Activated B cell treated with CpG ODN at 0.5 μM for 24 hours (primary cell): ENCODE measurements around the gene IGLL5. TPM values are rescaled to one million over a fixed set of nuclear protein-coding genes. Genes with fewer than 3 reads are reported as not detected.

Experiments
- ATAC-seq: fragments of 200-7000 bp; cut with Tn5 transposase; one replicate; pipeline ENCODE4 v1.10.0; 2021; ENCODE audit warnings: low read depth, mild to moderate bottlenecking, moderate library complexity
- CTCF ChIA-PET: fragments of 350-600 bp; sonication (Branson Sonifier 250); formaldehyde crosslinking; loops from one replicate; lab custom pipeline; 2021; ENCODE audit warnings: antibody characterized with exemption; lab: Charles Lee
- POLR2A ChIA-PET: fragments of 350-600 bp; sonication (Branson Sonifier 250); formaldehyde crosslinking; loops from one replicate; lab custom pipeline; 2021; ENCODE audit warnings: antibody characterized with exemption; lab: Charles Lee
- DNase-seq: peaks from one replicate; pipeline ENCODE4 v3.0.0; 2022
- H3K27ac Mint-ChIP-seq: one replicate; pipeline ENCODE4 v1.8.0; 2020; ENCODE audit warnings: mixed read lengths
- H3K27me3 Mint-ChIP-seq: one replicate; pipeline ENCODE4 v1.8.0; 2021; ENCODE audit warnings: mixed read lengths
- H3K36me3 Mint-ChIP-seq: one replicate; pipeline ENCODE4 v1.8.0; 2021; ENCODE audit warnings: low read depth, mixed read lengths
- H3K4me1 Mint-ChIP-seq: one replicate; pipeline ENCODE4 v1.8.0; 2021; ENCODE audit warnings: mixed read lengths
- H3K4me3 Mint-ChIP-seq: one replicate; pipeline ENCODE4 v1.8.0; 2020; ENCODE audit warnings: mild to moderate bottlenecking, mixed read lengths
- H3K9me3 Mint-ChIP-seq: one replicate; pipeline ENCODE4 v1.8.0; 2020; ENCODE audit warnings: mixed read lengths
- intact Hi-C: fragments of 100-400 bp; cut with micrococcal nuclease; formaldehyde crosslinking; loops from one replicate; pipeline ENCODE4 v1.15.1; 2024
- total RNA-seq: library from RNA; stranded (reverse); gene quantifications from 2 replicates; pipeline ENCODE4 v1.2.3, GENCODE V29; 2022
- TF ChIP-seq, protein P1 (sequence below): fragments of 200-600 bp; IDR thresholded peaks from one replicate; pipeline ENCODE4 v1.8.0; 2022; ENCODE audit warnings: antibody characterized with exemption, mild to moderate bottlenecking

The IGLL5 gene
- 189 and 195 TPM in 2 replicates for total RNA-seq

DNA sequence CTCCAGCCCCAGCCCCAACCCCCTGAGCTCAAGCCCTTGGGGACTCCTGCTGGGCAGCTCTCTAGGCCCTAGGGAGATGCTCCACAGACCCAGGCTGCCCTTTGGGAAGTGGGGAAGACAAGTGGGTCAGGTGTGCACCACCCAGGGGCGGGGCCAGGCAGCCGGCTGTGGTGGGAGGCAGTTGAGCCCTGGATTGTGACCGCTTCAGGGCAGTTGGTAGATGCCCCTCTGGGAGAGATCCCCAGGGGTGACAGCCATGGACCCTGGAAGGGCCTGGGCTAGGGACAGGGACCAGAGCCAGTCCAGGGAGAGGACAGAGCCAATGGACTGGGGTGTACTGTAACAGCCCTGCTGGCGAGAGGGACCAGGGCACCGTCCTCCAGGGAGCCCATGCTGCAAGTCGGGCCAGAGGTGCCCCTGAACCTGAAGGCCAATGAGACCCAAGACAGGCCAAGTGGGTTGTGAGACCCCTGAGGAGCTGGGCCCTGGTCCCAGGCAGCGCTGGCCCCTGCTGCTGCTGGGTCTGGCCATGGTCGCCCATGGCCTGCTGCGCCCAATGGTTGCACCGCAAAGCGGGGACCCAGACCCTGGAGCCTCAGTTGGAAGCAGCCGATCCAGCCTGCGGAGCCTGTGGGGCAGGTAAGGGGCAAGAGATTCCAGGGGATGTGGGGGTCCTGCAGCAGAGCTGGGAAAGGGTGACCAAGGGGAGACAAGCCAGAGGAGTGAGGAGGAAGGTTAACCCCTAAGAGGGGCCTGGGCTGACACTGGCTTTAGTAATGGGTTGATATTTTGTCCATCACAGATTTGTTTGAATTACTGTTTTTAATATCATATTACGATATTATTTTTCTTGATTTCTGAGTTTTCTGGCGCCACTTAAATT is at the start of gene IGLL5:
Gene IGLL5, plus strand, starts transcription at position 196 of the 883 bp plus-strand sequence. Its CDS starts 238 bp downstream, at position 434.
- Mint-ChIP-seq H3K9me3 (no peaks in the 10 kb centered on the region), H3K4me3 (peak within 1 kb of the TSS; percentile 93), H3K36me3 (peaks cover 28% of the 10 kb centered on the region), H3K27me3 (peaks cover 8% of the 10 kb centered on the region), H3K4me1 (peaks cover 69% of the 10 kb centered on the region), H3K27ac (peak within 1 kb of the TSS; percentile 89)
- DNase-seq (no peak), ATAC-seq (peak; percentile 2)
- CTCF ChIA-PET, result interaction anchor here (1.1 to 11.1 kb wide), 4 partner anchors 40 to 49 kb away, joined by 3 to 365 read pairs (median 4); no protein-coding TSS in a partner anchor
- TF ChIP-seq, protein P1, sequence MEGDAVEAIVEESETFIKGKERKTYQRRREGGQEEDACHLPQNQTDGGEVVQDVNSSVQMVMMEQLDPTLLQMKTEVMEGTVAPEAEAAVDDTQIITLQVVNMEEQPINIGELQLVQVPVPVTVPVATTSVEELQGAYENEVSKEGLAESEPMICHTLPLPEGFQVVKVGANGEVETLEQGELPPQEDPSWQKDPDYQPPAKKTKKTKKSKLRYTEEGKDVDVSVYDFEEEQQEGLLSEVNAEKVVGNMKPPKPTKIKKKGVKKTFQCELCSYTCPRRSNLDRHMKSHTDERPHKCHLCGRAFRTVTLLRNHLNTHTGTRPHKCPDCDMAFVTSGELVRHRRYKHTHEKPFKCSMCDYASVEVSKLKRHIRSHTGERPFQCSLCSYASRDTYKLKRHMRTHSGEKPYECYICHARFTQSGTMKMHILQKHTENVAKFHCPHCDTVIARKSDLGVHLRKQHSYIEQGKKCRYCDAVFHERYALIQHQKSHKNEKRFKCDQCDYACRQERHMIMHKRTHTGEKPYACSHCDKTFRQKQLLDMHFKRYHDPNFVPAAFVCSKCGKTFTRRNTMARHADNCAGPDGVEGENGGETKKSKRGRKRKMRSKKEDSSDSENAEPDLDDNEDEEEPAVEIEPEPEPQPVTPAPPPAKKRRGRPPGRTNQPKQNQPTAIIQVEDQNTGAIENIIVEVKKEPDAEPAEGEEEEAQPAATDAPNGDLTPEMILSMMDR, result no peak
- intact Hi-C loops, result no loop called here
- POLR2A ChIA-PET, result interaction anchor here (1.1 to 11.1 kb wide), 7 partner anchors 14 to 66 kb away, joined by 3 to 701 read pairs (median 4); no protein-coding TSS in a partner anchor

DNA sequence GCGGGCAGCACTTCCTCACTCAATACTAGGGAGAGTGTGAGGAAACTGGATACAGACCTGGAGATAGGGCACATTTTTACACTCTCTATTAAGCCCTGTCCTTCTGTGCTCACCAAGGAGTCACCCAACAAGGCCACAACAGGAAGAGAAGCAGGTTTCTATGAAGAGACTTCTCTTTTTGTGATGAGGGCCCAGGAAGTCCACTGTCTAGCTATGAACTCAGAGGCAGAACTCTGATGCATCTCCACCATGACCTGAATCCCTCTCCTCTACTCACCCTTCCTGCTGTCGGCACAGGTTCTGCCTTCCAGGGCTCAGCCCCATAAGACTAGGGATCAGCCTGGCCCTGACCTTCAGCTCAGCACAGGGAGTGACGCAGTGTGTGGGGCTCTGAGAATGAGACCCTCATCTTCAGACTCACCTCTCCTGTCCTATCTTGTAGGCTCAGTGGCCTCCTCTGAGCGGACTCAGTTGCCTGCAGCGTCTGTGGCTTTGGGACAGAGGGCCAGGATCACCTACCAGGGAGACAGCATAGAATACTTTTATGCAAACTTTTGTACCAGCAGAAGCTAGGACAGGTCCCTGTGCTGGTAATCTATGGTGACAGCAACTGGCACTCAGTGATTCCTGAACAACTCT is 49.3 kb upstream of the IGLL5 start:
- Mint-ChIP-seq H3K27ac (no peak overlapping the region), H3K9me3 (no peaks in the 10 kb centered on the region), H3K27me3 (peaks cover 8% of the 10 kb centered on the region), H3K4me1 (peaks cover 21% of the 10 kb centered on the region), H3K4me3 (no peak overlapping the region), H3K36me3 (no peaks in the 10 kb centered on the region)
- no peak for DNase-seq
- ChIA-PET POLR2A (no interaction called here), CTCF (interaction anchor here (0.6 to 1.8 kb wide), 6 partner anchors 28 to 121 kb away, joined by 3 to 11 read pairs (median 4); no protein-coding TSS in a partner anchor)
- intact Hi-C loops, result no loop called here
- ATAC-seq, result peak; percentile 70
- TF ChIP-seq, protein P1, result no peak

DNA sequence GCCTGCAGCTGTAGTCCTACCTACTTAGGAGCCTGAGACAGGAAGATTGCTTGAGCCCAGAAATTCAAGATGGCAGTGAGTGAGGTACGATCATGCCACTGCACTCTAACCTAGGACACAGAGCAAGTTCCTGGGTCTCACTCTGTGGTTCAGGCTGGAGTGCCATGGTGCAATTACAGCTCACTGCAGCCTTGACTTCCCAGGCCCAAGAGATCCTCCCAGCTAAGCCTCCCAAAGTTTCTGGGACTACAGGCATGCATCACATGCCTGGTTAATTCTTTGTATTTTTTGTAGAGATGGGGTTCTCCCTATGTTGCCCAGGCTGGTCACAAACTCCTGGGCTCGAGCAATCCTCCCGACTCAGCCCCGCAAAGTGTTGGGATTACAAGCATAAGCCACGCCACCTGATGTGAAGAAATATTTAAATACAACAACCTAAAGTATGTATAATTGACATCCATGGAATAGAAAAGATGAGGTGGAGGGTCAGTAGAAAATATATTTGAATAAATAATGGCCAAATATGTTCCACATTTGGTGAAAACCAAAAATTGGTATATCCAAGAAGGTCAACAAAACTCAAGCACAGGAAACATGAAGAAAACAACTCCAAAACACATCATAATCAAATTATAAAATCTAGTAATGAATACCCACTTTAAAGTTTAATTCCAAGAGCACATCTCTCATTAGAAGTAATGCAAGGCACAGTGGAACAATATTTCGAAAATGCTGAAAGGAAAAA is 47.9 kb upstream of the IGLL5 start:
- TF ChIP-seq, protein P1, result no peak
- no peak overlapping the region for H3K4me3 Mint-ChIP-seq
- CTCF ChIA-PET, result interaction anchor here (1.6 to 1.8 kb wide), 2 partner anchors 115 to 119 kb away, joined by 4 to 5 read pairs; no protein-coding TSS in a partner anchor
- intact Hi-C loops, result no loop called here
- H3K27ac Mint-ChIP-seq, result no peak overlapping the region
- no peaks in the 10 kb centered on the region for H3K9me3 Mint-ChIP-seq
- no peak for ATAC-seq
- H3K4me1 Mint-ChIP-seq, result peaks cover 21% of the 10 kb centered on the region
- no peak for DNase-seq
- H3K27me3 Mint-ChIP-seq, result peaks cover 10% of the 10 kb centered on the region
- no peaks in the 10 kb centered on the region for H3K36me3 Mint-ChIP-seq
- POLR2A ChIA-PET, result no interaction called here

DNA sequence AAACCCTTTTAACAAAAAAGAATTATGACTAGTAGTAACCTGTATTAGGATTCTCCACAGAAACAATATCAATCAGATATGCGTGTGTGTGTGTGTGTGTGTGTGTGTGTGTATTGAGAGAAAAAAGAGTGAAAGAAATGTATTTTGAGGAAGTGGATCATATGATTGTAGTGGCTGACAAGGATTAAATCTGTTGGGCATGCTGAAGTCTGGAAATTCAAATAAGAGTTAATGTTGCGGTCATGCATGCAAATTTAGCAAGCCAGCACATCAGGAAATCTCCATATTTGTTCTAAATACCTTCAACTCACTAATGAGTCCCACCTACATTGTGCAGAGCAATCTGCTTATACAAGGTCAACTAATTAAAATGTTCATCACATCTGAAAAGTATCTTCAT is 46.8 kb upstream of the IGLL5 start:
- H3K27ac Mint-ChIP-seq, result no peak overlapping the region
- no peak for DNase-seq

More for the DNA sequence above, 46.8 kb upstream of the IGLL5 start:
- H3K36me3 Mint-ChIP-seq, result no peaks in the 10 kb centered on the region
- CTCF ChIA-PET, result interaction anchor here (0.7 kb wide), 1 partner anchor 95 kb away, joined by 3 read pairs; no protein-coding TSS in a partner anchor
- POLR2A ChIA-PET, result no interaction called here
- peaks cover 10% of the 10 kb centered on the region for H3K27me3 Mint-ChIP-seq
- intact Hi-C loops, result no loop called here
- TF ChIP-seq, protein P1, result no peak
- peaks cover 21% of the 10 kb centered on the region for H3K4me1 Mint-ChIP-seq
- no peak for ATAC-seq
- H3K9me3 Mint-ChIP-seq, result no peaks in the 10 kb centered on the region
- H3K4me3 Mint-ChIP-seq, result no peak overlapping the region
